ENCODE measurements around the gene STAT4. TPM values are rescaled to one million over a fixed set of nuclear protein-coding genes. Genes with fewer than 3 reads are reported as not detected.

STAT4 gene
- total RNA-seq, 4 donors from 2014 or later: 0.31 to 1.0 (median 0.73) TPM; not detected in 1

- H3K4me3 ChIP-seq: no peak overlapping the region
- TF ChIP-seq POLR2A (IDR thresholded peaks at IDR 0.05) (no peak), CTCF (IDR thresholded peaks at IDR 0.05 in 4 of 5, conservative IDR thresholded peaks at IDR 0.05 in 1 of 5) (no peak)
- intact Hi-C loops (cut with DNase I; ENCODE audit: low total_unique reads): no loop called here
- no peak for ATAC-seq
- no peaks in the 10 kb centered on the region for H3K27me3 ChIP-seq
- no peaks in the 10 kb centered on the region for H3K9me3 ChIP-seq
- no peak for DNase-seq
- in situ Hi-C loops (cut with MboI; ENCODE audit: low sequenced_read_pairs in 4 of 4): loop anchor here in 3 of 4 donors (25.0 kb wide), 2 partner anchors 114 to 686 kb away; partner anchors contain the start of genes NABP1 (in 2 of the 3) and GLS (in 1 of the 3)
- H3K36me3 ChIP-seq: peaks cover 2 to 99% of the 10 kb centered on the region in 2 donors
- H3K27ac ChIP-seq: no peak overlapping the region
- H3K4me1 ChIP-seq: no peaks in the 10 kb centered on the region
Observed at GRCh38 chr2:191001032-191001431, 149.8 kb downstream of the STAT4 start.

DNA sequence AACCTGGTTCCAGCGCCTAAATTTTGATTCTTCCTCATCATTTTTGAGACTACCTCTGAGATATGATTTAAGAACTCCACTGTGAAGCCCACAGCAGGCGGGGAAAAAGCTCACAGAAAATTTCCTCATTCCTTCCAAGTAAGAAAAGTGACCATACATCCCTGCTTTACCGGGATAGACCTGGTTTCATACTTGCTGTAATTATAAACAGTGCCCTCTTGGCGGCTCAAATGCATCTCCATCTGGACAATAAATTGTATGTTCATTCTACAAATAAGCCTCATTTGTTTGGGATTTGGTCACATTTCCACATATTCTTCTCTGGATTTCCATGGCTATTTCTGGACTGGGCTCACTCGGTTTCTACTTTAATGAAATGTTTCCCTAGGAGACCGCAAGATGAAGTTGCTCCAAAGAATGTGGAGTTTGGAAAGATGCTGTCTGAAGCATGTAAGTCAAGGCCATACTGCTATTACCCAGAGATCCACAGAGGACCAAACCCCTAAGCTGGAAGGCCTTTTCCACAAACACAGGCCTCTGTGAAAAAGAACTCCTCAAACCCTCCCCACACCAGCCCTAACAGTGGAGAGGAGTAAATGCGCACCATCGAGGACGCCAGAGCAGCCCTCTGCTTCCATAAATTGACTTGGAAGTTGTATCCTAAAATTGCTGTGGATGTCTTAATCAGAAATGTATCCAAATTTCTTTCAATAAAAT lies 150.7 kb downstream of the STAT4 start:
- DNase-seq (no peak), ATAC-seq (no peak)
- no peak overlapping the region for H3K4me3 ChIP-seq
- intact Hi-C loops (cut with DNase I; ENCODE audit: low total_unique reads): no loop called here
- in situ Hi-C loops (cut with MboI; ENCODE audit: low sequenced_read_pairs in 4 of 4): loop anchor here in 3 of 4 donors (25.0 kb wide), 2 partner anchors 113 to 687 kb away; partner anchors contain the start of genes NABP1 (in 2 of the 3) and GLS (in 1 of the 3)
- no peak overlapping the region for H3K27ac ChIP-seq
- no peaks in the 10 kb centered on the region for H3K9me3 ChIP-seq
- peaks cover 2 to 99% of the 10 kb centered on the region in 2 donors for H3K36me3 ChIP-seq
- no peaks in the 10 kb centered on the region for H3K27me3 ChIP-seq
- no peaks in the 10 kb centered on the region for H3K4me1 ChIP-seq
- TF ChIP-seq POLR2A (IDR thresholded peaks at IDR 0.05): no peak
- TF ChIP-seq CTCF (IDR thresholded peaks at IDR 0.05 in 4 of 5, conservative IDR thresholded peaks at IDR 0.05 in 1 of 5): no peak

GRCh38 chr2:190999058-190999457 lies 151.7 kb downstream of the STAT4 start:
- Histone ChIP-seq H3K27me3 (no peaks in the 10 kb centered on the region), H3K36me3 (peaks cover 3 to 99% of the 10 kb centered on the region in 2 donors), H3K27ac (no peak overlapping the region), H3K9me3 (no peaks in the 10 kb centered on the region), H3K4me1 (no peaks in the 10 kb centered on the region), H3K4me3 (no peak overlapping the region)
- intact Hi-C loops (cut with DNase I; ENCODE audit: low total_unique reads): no loop called here
- TF ChIP-seq CTCF (IDR thresholded peaks at IDR 0.05 in 4 of 5, conservative IDR thresholded peaks at IDR 0.05 in 1 of 5) (no peak), POLR2A (IDR thresholded peaks at IDR 0.05) (no peak)
- ATAC-seq (no peak), DNase-seq (no peak)
- in situ Hi-C loops (cut with MboI; ENCODE audit: low sequenced_read_pairs in 4 of 4): no loop called here

- no peak for DNase-seq
- ATAC-seq: no peak
- no peaks in the 10 kb centered on the region for H3K4me1 ChIP-seq
- H3K27me3 ChIP-seq: no peaks in the 10 kb centered on the region
- in situ Hi-C loops (cut with MboI; ENCODE audit: low sequenced_read_pairs in 4 of 4) (no loop called here), intact Hi-C loops (cut with DNase I; ENCODE audit: low total_unique reads) (no loop called here)
- TF ChIP-seq POLR2A (IDR thresholded peaks at IDR 0.05) (no peak), CTCF (IDR thresholded peaks at IDR 0.05 in 4 of 5, conservative IDR thresholded peaks at IDR 0.05 in 1 of 5) (no peak)
- no peak overlapping the region for H3K4me3 ChIP-seq
- no peaks in the 10 kb centered on the region for H3K9me3 ChIP-seq
- no peak overlapping the region for H3K27ac ChIP-seq
- H3K36me3 ChIP-seq: peaks cover 6 to 98% of the 10 kb centered on the region in 2 donors
Observed at GRCh38 chr2:190997526-190998113, 153.2 kb downstream of the STAT4 start.

All from gastrocnemius medialis (tissue), 4 donors.